ENCODE results near the gene SLC7A10.

DNA sequence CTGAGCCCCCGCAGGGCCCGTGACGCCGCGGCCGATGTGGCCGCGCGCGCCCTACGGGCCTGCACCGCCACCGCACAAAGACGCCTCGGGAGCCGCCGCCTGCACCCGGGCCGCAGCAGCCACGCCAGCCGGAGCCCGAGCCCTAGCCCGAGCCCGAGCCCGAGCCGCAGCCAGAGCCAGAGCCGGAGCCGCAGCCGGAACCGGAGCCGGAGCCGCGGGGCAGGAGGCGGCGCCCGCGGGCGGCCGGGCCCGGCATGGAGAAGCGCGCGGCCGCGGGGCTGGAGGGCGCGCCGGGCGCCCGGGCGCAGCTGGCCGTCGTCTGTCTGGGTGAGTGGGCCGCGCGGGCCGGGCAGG is 31.1 kb downstream of the SLC7A10 start:
- TF ChIP-seq POLR2A (IDR thresholded peaks at IDR 0.05), result no peak
- TF ChIP-seq CTCF (IDR thresholded peaks at IDR 0.05), result no peak

Data from esophagus squamous epithelium (tissue), 4 donors.